GM19240 (cell line): ENCODE data around the gene GASK1B.
A peak's percentile ranks its signal among the peaks of the same experiment; 100 is the strongest.

Source experiments
- DNase-seq: peaks from one replicate; pipeline ENCODE4 v3.0.0; 2011; ENCODE audit warnings: low spot score; ENCODE audit not compliant: insufficient read length

The GASK1B gene

DNA sequence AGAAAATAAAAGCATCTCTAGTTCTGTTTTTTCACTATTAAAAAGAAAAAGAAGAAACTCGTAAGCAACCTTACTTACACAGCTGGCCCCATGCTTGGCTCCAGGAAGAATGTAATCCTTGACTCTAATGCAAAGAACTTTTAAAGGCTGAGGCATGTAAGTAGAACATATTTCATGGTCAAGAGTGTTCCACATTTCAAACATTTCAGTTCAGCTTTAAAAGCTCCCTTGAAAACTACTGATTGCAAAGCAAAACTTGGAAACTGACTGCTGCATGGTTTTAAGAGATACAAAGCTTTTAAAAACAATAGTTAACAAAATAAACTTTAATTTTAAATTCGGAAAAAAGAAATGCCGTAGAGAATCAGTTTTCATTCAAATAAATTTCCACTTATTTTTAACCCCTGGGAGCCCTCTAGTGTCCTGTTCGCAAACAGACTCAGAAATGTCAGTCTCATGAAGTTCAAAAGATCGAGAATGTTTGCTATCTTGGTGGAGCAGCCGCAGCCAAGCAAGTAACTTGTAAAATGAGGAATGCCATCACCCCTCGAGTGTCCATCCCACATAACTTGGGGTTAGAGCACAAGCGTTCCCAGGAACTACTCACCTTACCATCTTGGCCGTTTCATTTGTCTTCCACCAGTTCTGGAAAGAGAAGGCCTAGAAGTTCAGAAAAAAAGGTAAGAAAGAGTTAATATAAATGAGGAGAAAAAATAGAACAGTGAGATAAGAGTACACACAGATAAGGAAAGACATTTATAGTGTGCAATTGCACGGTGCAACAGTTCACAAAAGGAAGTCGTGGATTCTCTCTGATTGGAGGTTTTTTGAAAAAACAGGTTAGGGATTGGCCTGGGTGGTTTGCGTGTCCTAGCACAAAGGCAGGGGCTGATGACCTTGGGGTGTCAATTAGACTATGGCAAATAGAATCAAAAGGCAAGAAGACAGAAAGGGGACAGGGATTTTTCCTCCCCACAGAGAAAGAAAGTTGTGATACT, at the start of gene GASK1B:
Gene GASK1B, minus strand, starts transcription at position 765 of the 998 bp plus-strand sequence. CDS start 1,650 bp downstream, outside the sequence.
- no peak for DNase-seq

DNA sequence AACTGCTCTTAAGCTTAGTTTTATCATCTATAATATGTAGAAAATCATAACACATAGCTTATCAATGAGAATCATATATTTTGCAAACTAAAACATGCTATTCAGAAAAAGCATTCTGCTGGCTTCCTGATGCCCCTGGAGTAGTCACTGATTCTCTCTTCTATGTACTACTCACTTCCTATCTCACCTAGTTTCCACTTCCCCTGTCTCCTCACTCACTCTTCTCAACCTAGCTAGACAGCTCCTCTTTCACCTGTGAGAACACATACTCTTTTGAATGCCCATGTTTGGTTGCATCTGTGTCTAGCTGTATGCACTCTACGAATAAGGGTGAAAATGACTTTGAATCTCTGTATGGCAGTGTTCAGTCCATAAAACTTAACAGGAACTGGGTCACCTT, 46.8 kb upstream of the GASK1B start:
- no peak for DNase-seq

GRCh38 chr4:158217763-158218162, 44.9 kb upstream of the GASK1B start:
- no peak for DNase-seq

DNA sequence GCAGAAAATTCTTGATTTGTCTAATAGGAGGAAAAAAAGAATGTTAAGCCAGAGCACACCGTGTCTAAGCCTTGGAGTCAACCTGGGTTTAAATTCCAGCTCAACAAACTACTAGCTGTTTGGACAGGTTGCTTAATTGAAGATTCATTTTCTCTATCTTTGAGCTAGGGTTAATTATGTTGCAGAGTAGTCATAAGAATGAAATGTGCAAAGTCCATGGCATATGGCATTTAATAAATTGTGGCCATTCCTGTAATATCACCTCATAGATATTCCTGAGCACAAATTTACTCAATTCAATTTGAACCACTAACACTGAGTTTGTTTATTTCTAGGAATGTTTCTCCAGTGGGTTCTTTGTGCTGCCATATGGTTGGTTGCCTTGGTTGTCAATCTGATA, 42.0 kb upstream of the GASK1B start:
- DNase-seq, result no peak

DNA sequence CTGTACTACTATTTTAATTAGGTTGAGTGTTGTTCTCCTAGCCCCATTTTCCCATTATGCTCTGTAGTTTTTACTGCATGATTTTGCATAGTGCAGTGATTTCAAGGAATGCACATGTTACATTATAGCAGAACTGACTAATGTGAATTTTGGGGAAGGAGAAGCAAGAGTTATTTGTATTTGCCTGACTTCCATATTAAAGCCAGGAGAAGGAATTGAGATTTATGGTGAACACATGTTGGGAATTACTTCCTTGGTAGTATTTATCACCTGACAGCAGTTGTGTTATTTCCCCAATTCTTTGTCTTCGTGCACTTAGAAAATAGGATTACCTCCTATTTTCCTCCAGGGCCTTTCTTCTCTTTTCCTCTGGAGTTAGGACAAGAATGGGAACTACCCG, 40.6 kb upstream of the GASK1B start:
- DNase-seq, result no peak

GRCh38 chr4:158211222-158211621, 38.4 kb upstream of the GASK1B start:
- DNase-seq, result no peak

GRCh38 chr4:158209825-158210807, 37.3 kb upstream of the GASK1B start, which contains the start of gene TMEM144:
Gene TMEM144, plus strand, starts transcription at chr4:158210486. Its CDS starts 2,182 bp downstream, at chr4:158212668.
- peak; percentile 13 for DNase-seq

- no peak for DNase-seq
Observed at GRCh38 chr4:158208963-158209640, 36.3 kb upstream of the GASK1B start.

DNA sequence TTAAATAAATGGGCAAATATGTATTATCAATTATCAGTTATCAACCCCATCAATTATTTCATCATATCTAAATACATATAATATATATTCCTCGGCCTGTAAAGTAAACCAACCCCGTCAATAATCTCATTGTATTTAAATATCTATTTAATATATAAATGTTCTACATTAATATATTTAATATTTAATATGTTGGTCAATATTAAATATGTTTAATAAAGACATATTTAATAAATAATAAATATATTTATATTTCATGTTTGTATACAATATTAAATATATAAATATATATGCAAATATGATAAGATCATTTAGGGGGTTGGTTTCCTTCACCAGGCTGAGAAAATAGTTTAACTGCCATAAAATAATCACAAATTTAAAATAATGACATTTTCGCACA, 31.1 kb upstream of the GASK1B start:
- no peak for DNase-seq

- DNase-seq, result no peak
Observed at GRCh38 chr4:158203436-158203835, 30.6 kb upstream of the GASK1B start.

GRCh38 chr4:158202481-158202880, 29.7 kb upstream of the GASK1B start:
- DNase-seq, result no peak

- no peak for DNase-seq
Observed at GRCh38 chr4:158201876-158202275, 29.1 kb upstream of the GASK1B start.

DNA sequence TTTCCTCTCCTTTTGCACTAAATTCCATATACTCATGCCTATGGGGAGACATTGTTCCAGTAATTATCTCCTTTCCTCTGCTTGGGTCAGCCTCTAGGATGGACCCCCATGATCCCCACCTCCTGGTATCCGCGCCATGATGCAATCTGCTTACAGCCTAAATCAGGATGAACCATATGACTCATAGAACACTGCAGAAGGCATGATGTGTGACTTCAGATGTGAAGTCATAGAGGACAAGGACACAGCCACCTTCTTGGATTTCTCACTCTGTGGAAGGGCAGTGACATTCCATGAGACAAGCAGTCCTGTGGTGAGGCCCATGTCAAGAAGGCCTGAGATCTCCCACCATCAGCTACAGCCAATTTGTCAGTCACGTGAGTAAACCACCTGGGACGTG, 28.5 kb upstream of the GASK1B start:
- DNase-seq, result no peak

DNA sequence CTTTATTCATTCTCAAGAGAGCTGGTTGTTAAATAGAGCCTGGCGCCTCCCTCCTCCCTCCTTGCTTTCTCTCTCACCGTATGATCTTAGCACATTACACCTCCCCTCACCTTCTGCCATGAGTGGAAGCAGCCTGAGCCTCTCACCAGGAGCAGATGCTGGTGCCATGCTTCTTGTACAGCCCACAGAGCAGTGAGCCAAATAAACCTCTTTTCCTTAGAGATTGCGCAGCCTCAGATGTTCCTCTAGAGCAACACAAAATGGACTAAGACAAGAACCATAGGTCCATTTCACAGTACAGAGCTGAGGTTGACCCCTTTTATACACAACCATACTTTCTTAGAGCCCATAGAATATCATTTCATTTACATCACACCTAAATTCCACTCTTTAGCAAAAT, 27.4 kb upstream of the GASK1B start:
- no peak for DNase-seq

DNA sequence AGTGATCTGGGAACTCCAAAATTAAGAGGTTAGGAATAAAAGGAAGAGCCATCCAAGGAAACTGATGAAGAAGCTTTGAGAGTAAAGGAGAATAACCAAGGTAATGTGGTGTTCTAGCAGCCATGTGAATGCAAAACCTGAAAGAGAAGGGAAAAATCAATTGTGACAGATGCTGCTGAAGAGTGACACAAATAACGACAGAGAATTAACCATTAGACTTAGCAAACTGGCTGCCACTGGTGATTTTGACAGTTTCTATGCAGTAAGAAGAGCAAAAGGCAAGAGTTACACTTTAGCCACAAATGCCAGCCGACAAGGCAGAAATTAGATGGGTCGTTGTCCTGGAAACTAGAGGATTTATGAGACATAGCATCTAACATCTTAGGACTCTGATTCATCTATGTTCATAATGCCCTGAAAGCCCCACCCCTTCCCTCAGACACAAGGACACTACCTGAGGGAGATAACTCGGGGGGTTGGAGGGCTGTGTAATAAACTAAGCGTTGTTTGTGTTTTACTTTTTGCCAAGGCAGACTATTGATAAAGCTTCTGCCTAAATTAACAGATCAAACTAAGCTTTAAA, 24.5 kb upstream of the GASK1B start:
- DNase-seq, result no peak

DNA sequence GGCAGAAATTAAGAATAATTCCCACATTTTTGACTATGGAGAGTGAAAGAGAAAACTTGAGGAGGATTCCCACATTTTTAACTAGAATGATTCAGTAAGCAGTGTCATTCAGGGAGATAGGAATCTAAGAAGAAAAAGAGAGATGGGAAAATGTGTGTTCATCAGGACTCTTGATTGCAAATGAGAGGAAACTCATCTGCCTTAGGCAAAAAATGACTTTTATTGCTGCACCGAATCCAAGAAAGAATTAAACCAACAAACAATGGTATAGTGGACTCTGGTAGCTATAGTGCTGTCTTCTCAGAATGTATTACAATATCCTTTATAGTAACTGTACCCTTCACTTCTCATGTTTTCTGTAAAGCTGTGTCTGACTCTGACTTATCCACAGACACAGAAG, 22.5 kb upstream of the GASK1B start:
- DNase-seq, result no peak

GRCh38 chr4:158193171-158193749, 20.4 kb upstream of the GASK1B start:
- no peak for DNase-seq

DNA sequence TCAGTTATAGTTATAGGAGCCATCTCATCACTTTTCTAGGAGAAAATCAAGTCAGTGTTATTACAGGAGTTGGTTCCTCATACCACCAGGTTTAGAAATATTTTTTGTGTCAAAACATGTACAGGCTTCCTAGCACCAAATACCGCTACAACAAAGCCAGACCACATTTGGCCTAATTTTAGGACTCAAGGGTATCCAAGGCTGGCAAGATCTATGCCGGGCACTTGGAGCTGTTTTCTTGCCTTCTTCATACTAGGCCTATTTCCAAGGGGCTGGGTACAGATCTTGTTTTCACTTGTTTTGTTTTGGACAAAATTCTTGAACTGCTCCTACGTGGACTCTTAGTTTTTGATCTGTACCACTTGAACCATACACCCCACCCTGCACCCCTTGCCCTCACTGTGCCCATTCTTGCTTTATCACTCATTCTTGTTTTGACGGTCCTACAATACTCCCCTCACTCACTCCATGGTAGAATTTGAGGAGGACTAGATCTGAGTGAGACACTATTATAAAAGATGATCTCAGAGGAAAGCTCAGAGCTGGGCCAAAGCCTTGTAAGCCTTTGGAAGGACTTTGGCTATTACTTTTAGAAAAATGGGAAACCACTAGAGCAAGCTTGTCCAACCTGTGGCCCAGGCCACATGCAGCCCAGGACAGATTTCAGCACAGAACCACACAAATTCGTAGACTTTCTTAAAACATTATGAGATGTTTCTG, 19.8 kb upstream of the GASK1B start:
- DNase-seq, result no peak

DNA sequence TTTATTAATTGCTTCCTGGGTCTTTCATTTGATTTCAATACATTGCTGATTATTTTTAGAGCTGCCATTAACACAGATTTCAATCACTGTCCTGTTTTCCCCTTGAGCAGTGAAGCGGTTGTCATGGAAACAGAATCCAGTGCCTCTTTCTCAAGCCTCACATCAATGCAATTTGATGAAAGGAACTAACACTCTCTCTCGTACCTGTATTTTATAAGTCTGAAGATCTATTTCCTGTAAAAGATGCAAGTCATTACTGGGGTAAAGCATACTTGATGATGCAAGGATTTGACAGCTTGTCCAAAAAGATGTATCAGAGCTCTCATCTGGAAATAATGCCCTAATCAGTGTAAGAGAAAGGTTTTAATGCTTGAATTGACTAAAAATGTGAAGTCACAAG, 17.9 kb upstream of the GASK1B start:
- DNase-seq, result no peak

DNA sequence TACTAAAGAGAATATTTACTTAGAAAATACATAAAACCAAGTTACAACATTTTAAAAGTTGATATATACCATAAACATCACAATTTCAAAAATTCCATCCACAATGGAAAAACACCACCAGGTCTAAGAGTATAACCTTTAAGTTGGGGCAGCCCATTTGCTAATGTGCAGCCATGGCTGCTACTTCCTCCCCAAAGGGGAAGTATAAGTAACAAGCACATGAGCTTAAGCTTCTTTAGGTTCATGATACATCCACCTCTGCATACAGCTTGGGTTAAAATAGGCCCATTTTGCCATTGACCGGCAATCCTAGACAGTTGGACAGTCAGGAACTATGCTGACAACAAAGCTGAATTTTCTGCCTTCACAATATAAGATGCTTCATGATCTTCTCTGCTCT, 16.6 kb upstream of the GASK1B start:
- DNase-seq, result no peak
